Body of pancreas (tissue), 4 donors: ENCODE results near the gene DISP1. TPM values are rescaled to one million over a fixed set of nuclear protein-coding genes. Genes with fewer than 3 reads are reported as not detected.
"Not testable (repeated sequence)": the region's sequence is repeated elsewhere in the genome, so short reads cannot be mapped to it uniquely, and the experiment has no call there.

Experiments used
- ATAC-seq: fragments of 150-250 bp; one replicate; pipeline ENCODE4 v1.9.1; 2016
- DNase-seq, 4 donors: peaks; one replicate each; pipeline ENCODE4 v3.0.0-alpha.2; 2019
- H3K27ac ChIP-seq, 4 donors: fragments of 200-600 bp; sonication (generic); 1 replicate in 3 of 4; 2 replicates in 1 of 4; pipeline versions ENCODE4 v1.5.1 to v1.6.1; 2016 to 2019; ENCODE audit warnings: mild to moderate bottlenecking in 1 of 4, mixed read lengths in 1 of 4, moderate library complexity in 1 of 4
- H3K27me3 ChIP-seq, 2 donors: fragments of 200-600 bp; sonication (generic); one replicate each; pipeline ENCODE4 v1.6.0; 2016; ENCODE audit warnings: mild to moderate bottlenecking in 1 of 2
- H3K36me3 ChIP-seq, 2 donors: fragments of 200-600 bp; sonication (generic); replicated peaks in 1 of 2; 2 replicates each; pipeline ENCODE4 v1.5.1; 2016; ENCODE audit warnings: low read depth in 2 of 2; ENCODE audit not compliant: insufficient read depth in 1 of 2
- H3K4me1 ChIP-seq: fragments of 200-600 bp; sonication (generic); one replicate; pipeline ENCODE4 v1.6.0; 2016
- H3K4me3 ChIP-seq, 2 donors: fragments of 200-600 bp; sonication (generic); 1 replicate in 1 of 2; 2 replicates in 1 of 2; pipeline ENCODE4 v1.5.1; 2016 to 2019
- H3K9me3 ChIP-seq, 3 donors: fragments of 200-600 bp; sonication (generic); 1 replicate in 2 of 3; 2 replicates in 1 of 3; pipeline ENCODE4 v1.5.1; 2016
- POLR2A ChIP-seq, 3 donors: fragments of 450-650 bp; IDR thresholded peaks; one replicate each; pipeline ENCODE4 v1.6.1; 2016; ENCODE audit warnings: antibody characterized with exemption in 3 of 3, mild to moderate bottlenecking in 2 of 3
- WGBS, 2 donors: methylation state at CpG; one replicate each; pipeline ENCODE4 v1.1.5; 2017; 5-methylcytosine and 5-hydroxymethylcytosine counted together
- intact Hi-C: fragments of 100-400 bp; cut with DNase I; formaldehyde crosslinking; loops from one replicate; pipeline ENCODE4 v1.15.1; 2023
- total RNA-seq, 2 donors: library from RNA; depleted of rRNA; stranded (reverse); fragments of >200 nt; gene quantifications; one replicate each; pipeline ENCODE4 v1.1.0, GENCODE V29; 2016
- TF ChIP-seq, protein P1 (sequence below), 7 experiments: fragments of 450-650 bp in 4 of 7; fragments of 200-600 bp in 3 of 7; sonication (generic) in 3 of 7; IDR thresholded peaks; one replicate each; pipeline ENCODE4 v1.5.1; 2016 to 2019; ENCODE audit warnings: antibody characterized with exemption in 7 of 7

DISP1 gene
- total RNA-seq, 2 donors from 2014 or later = 4.0 to 6.2 TPM

DNA sequence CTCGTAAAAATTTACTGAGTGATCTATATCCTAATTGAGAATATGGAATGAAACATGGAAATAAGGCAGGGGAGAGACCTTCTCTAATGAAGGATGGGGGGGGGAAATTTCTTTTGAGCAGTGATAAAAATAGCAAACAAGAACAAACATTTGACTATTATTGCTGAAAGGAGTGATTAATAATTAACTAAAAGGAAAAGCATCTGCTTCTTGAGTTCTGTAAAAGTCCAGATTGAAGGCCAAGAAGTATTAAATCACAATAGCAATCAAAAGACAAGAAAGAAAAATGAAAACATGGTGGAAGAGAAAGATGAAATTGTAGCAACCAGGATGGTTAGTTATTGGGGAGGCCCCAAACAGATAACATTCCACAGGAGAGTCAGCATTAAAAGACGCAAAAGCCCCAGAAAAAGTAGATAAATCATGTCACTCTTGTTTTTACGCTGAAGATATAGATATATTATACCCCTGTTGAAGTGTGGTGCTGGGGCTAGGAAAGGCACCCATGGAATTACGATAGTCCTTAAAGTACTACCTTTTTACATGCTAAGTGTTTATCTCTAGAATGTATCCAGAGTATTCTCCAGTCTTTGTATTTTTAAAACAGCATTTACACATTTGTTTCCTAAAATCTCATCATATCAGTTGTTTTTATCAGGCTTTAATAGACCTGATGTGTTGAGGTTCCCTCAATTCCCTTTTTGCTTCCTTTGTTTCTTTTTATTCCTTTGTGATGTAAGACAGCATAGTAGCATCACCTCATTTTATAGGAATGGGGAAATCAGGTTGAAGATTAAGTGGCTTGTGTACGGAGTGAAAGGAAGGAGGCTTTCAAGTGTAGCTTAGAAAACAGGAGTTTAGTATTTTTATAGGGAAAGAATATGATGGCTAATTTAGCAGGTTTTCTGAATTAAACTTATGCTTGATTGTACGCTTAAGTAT lies 28.9 kb downstream of the DISP1 start:
- WGBS, 2 donors = 26 to 28% methylated on average over 6 of the region's 6 CpGs
- H3K27ac ChIP-seq = peak overlapping the region; percentile 62 to 83 (median 75)
- H3K36me3 ChIP-seq = no peaks in the 10 kb centered on the region
- no peak overlapping the region for H3K4me3 ChIP-seq
- intact Hi-C loops = no loop called here
- DNase-seq (no peak), ATAC-seq (peak; percentile 94)
- H3K9me3 ChIP-seq = no peaks in the 10 kb centered on the region
- peaks cover 24% of the 10 kb centered on the region for H3K4me1 ChIP-seq
- peak in 1 of 3 donors; percentile 32 for TF ChIP-seq POLR2A (IDR thresholded peaks at IDR 0.05)
- TF ChIP-seq, protein P1, sequence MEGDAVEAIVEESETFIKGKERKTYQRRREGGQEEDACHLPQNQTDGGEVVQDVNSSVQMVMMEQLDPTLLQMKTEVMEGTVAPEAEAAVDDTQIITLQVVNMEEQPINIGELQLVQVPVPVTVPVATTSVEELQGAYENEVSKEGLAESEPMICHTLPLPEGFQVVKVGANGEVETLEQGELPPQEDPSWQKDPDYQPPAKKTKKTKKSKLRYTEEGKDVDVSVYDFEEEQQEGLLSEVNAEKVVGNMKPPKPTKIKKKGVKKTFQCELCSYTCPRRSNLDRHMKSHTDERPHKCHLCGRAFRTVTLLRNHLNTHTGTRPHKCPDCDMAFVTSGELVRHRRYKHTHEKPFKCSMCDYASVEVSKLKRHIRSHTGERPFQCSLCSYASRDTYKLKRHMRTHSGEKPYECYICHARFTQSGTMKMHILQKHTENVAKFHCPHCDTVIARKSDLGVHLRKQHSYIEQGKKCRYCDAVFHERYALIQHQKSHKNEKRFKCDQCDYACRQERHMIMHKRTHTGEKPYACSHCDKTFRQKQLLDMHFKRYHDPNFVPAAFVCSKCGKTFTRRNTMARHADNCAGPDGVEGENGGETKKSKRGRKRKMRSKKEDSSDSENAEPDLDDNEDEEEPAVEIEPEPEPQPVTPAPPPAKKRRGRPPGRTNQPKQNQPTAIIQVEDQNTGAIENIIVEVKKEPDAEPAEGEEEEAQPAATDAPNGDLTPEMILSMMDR (IDR thresholded peaks at IDR 0.05) = no peak
- no peaks in the 10 kb centered on the region for H3K27me3 ChIP-seq

DNA sequence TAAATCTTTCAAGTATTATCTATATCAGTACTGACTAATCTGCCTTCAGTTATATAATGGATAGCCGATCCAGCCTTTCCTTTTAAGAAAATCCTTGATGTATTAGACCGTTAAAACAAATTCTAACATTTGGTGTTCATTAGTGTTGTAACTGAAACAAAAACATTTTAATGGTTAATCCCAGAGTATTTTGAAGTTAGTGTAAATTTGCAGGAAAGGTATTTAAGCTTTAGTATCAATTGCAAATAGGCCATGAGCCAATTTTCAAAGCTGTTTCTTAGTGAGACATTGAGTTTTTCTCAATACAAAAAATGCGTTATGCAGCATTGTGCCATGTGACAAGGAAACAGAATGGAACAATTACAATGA lies 29.6 kb downstream of the DISP1 start:
- Histone ChIP-seq H3K9me3 (no peaks in the 10 kb centered on the region), H3K27ac (peak overlapping the region; percentile 57 to 83 (median 75)), H3K27me3 (no peaks in the 10 kb centered on the region), H3K4me1 (peaks cover 24% of the 10 kb centered on the region), H3K36me3 (no peaks in the 10 kb centered on the region), H3K4me3 (no peak overlapping the region)
- TF ChIP-seq POLR2A (IDR thresholded peaks at IDR 0.05) = no peak
- TF ChIP-seq, protein P1 (IDR thresholded peaks at IDR 0.05) = no peak
- WGBS, 2 donors = 14 to 21% methylated on average over 3 of the region's 3 CpGs
- DNase-seq = no peak
- peak; percentile 55 for ATAC-seq
- intact Hi-C loops = no loop called here

DNA sequence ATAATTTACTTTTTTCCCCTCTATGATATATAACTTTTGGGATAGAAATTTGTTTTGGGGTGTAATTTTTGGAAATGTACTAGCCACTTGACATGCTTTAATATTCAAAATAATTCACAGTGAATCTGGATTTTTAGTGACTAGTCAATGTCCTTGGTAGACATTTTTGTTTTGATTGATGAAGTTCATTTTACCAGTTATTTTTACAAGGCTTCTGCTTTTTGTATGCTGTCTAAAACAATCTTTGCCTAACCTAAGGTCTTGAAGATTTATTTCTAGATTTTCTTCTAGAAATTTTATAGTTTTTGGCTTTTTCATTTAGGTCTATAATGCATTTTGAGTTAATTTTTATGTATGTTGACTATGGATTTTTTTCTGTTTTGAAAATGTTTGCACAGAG lies 30.9 kb downstream of the DISP1 start:
- Histone ChIP-seq H3K27ac (no peak overlapping the region), H3K9me3 (no peaks in the 10 kb centered on the region), H3K4me3 (no peak overlapping the region), H3K27me3 (no peaks in the 10 kb centered on the region), H3K4me1 (peaks cover 24% of the 10 kb centered on the region), H3K36me3 (no peaks in the 10 kb centered on the region)
- no peak for ATAC-seq
- intact Hi-C loops = no loop called here
- DNase-seq = no peak
- TF ChIP-seq POLR2A (IDR thresholded peaks at IDR 0.05) = no peak
- TF ChIP-seq, protein P1 (IDR thresholded peaks at IDR 0.05) = no peak

DNA sequence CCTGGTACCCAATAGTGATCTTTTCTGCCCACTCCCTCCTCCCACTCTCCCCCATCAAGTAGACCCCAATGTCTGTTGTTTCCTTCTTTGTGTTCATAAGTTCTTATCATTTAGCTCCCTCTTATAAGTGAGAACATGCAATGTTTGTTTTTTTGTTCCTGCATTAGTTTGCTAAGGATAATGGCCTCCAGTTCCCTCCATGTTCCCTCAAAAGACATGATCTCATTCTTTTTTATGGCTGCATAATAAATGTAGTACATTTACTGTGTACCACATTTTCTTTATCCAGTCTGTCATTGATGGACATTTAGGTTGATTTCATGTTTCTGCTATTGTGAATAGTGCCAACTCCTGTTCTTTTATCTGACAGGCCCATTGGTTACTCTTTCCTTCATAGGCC lies 35.7 kb downstream of the DISP1 start:
- DNase-seq, H3K27me3 ChIP-seq, ATAC-seq, H3K9me3 ChIP-seq, H3K27ac ChIP-seq, H3K4me3 ChIP-seq, intact Hi-C loops, H3K4me1 ChIP-seq, H3K36me3 ChIP-seq: not testable (repeated sequence)

DNA sequence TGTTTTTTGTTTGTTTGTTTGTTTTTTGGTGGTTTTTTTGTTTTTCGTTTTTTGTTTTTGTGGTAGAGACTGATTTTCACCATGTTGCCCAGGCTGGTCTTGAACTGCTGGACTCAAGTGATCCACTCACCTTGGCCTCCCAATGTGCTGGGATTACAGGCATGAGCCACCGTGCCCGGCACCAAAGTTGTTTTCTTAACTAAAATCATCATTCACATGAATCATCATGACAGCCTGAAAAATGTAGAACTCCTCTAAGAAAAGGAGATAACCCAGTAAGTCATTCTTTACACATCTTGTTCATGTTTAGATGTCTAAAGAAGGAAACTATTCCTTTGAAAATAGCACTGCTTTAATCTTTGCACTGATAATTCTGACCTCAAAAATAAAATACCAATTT lies 37.5 kb downstream of the DISP1 start:
- 83 to 86% methylated on average over 3 of the region's 3 CpGs for WGBS, 2 donors
- no peak overlapping the region for H3K27ac ChIP-seq
- no peaks in the 10 kb centered on the region for H3K27me3 ChIP-seq
- ATAC-seq = no peak
- no peaks in the 10 kb centered on the region for H3K9me3 ChIP-seq
- DNase-seq = no peak
- intact Hi-C loops = no loop called here
- TF ChIP-seq, protein P1 (IDR thresholded peaks at IDR 0.05) = no peak
- no peak for TF ChIP-seq POLR2A (IDR thresholded peaks at IDR 0.05)
- no peaks in the 10 kb centered on the region for H3K4me1 ChIP-seq
- no peak overlapping the region for H3K4me3 ChIP-seq
- no peaks in the 10 kb centered on the region for H3K36me3 ChIP-seq
